ENCODE data around the gene VPS26C. TPM values are rescaled to one million over a fixed set of nuclear protein-coding genes. Genes with fewer than 3 reads are reported as not detected.

VPS26C gene
- total RNA-seq, 6 experiments from 2014 or later, result 40.8 to 50.0 (median 44.3) TPM

DNA sequence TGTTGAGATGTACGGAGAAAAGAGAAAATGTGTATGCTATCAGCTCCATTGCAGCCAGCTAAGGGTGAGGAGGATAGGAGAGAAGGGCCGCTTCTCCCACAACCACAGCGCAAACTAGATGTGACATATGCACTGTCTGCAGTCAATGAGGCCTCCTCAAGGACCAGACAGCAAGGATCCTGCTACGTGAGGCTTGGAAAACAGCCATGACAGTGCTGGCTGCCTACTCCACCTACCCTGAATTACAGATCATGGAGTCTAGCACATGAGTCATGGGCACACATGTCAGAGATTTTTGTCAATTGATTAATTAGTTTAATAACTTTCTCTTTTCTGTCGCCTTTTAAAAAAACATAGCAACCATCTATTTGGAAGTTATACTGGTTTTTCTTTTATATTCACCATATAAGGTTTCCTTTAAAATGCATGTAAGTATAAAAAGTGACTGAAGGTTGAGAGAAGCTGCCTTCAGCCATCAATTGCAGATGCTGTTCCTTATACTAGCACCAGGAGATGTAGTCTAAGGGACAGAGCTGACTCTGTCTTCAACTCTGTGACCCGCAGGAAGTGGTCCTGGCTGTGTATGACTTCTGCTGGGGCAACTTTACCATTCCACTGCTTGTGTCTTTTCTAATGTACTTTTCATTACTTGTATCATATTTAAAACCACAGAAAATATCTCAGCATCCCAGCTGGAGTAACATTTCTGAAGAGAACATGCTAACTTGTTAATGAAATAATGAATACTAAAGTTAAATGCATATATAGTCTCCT, 3.1 kb downstream of the VPS26C start:
- peaks cover 52% of the 10 kb centered on the region for H3K4me1 Mint-ChIP-seq (ENCODE audit: low read depth)
- H3K27ac Mint-ChIP-seq, result peak overlapping the region; percentile 50; the same call in 1 of the 2 replicates
- no peaks in the 10 kb centered on the region for H3K9me3 Mint-ChIP-seq
- DNase-seq, result no peak
- H3K4me3 Mint-ChIP-seq, result no peak overlapping the region; the same call in 1 of the 2 replicates
- TF ChIP-seq, protein P1, sequence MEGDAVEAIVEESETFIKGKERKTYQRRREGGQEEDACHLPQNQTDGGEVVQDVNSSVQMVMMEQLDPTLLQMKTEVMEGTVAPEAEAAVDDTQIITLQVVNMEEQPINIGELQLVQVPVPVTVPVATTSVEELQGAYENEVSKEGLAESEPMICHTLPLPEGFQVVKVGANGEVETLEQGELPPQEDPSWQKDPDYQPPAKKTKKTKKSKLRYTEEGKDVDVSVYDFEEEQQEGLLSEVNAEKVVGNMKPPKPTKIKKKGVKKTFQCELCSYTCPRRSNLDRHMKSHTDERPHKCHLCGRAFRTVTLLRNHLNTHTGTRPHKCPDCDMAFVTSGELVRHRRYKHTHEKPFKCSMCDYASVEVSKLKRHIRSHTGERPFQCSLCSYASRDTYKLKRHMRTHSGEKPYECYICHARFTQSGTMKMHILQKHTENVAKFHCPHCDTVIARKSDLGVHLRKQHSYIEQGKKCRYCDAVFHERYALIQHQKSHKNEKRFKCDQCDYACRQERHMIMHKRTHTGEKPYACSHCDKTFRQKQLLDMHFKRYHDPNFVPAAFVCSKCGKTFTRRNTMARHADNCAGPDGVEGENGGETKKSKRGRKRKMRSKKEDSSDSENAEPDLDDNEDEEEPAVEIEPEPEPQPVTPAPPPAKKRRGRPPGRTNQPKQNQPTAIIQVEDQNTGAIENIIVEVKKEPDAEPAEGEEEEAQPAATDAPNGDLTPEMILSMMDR (IDR thresholded peaks at IDR 0.05), result peak; percentile 27; the same call in 1 of the 2 replicates
- peaks cover 35% of the 10 kb centered on the region for H3K36me3 Mint-ChIP-seq (ENCODE audit: low read depth)
- H3K27me3 Mint-ChIP-seq (ENCODE audit: insufficient read depth), result no peaks in the 10 kb centered on the region

DNA sequence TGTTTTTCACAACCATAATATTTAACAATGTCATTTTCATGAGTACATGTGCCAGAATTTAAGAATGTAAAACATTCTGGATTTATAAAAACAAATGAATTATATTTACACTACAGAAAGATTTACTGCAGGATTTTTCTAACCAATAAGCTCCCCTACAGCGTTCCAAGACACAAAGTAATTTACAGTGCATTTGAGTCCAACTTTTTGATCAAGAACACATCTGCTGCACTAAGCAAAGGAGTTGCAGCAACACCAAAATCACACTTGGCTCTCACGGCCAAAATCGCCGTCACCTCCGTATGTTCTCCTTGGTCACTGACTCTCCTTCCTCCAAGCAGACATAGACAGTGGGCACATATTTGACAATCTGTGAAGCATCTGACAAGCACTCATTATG, 7.7 kb downstream of the VPS26C start:
- no peak for DNase-seq
- H3K4me1 Mint-ChIP-seq (ENCODE audit: low read depth), result peaks cover 41% of the 10 kb centered on the region
- no peak overlapping the region for H3K4me3 Mint-ChIP-seq
- peaks cover 19% of the 10 kb centered on the region for H3K36me3 Mint-ChIP-seq (ENCODE audit: low read depth)
- H3K27me3 Mint-ChIP-seq (ENCODE audit: insufficient read depth), result no peaks in the 10 kb centered on the region; the same call in 1 of the 2 replicates
- H3K9me3 Mint-ChIP-seq, result no peaks in the 10 kb centered on the region
- H3K27ac Mint-ChIP-seq, result no peak overlapping the region
- TF ChIP-seq, protein P1 (IDR thresholded peaks at IDR 0.05), result no peak

DNA sequence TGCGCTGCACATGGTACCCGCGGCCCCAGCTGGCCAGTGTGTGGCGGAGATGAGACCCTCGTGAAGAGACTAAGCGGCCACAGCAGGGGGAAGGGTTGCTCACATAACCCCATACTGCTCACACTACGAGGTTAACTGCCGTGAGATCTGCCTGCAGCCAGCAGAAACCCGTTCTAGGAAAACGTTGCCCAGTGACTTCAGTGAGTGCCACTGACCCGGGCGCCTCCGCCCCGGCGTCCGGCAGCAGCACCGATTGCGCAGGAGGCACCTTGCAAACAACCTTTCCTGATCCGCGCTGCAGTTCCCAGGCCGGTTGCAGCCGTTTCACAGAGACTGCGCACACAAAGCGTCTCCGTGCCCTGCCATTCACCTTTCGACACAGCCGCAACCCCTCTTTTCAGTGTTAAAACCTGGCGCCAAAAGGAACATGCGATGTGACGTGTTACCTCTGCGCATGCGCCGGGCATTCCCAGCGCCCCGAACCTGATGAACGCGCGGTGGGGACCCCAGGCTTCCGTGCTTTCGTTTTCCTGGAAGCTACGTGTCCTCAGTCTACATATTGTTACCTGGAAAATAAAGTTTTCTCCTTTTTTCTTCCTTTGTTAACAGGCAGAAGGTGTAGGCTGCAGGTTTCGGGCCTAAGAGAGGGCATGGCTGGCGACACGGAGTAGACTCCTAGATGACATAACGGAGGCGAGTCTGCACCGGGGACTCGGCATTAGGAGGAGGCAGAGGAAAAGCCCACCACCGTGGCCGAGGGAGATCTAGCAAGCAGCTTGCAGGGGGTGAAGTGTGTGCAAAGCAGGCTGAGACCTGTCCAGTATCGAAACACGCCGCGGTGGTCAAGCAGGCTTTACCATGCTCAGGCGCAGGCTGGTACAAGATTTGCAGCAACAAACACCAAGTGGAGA, 8.9 kb downstream of the VPS26C start:
- H3K36me3 Mint-ChIP-seq (ENCODE audit: low read depth), result 0 out of 2 replicates have a peak, but pooled peaks cover 12% of the 10 kb centered on the region
- no peaks in the 10 kb centered on the region; the same call in 1 of the 2 replicates for H3K27me3 Mint-ChIP-seq (ENCODE audit: insufficient read depth)
- H3K9me3 Mint-ChIP-seq, result no peaks in the 10 kb centered on the region
- peak overlapping the region; percentile 86 for H3K4me3 Mint-ChIP-seq
- H3K4me1 Mint-ChIP-seq (ENCODE audit: low read depth), result peaks cover 37% of the 10 kb centered on the region
- peak overlapping the region; percentile 97 for H3K27ac Mint-ChIP-seq
- DNase-seq, result peak; percentile 56
- TF ChIP-seq, protein P1 (IDR thresholded peaks at IDR 0.05), result 0 out of 2 replicates have a peak, but pooled peaks have one; percentile 10

DNA sequence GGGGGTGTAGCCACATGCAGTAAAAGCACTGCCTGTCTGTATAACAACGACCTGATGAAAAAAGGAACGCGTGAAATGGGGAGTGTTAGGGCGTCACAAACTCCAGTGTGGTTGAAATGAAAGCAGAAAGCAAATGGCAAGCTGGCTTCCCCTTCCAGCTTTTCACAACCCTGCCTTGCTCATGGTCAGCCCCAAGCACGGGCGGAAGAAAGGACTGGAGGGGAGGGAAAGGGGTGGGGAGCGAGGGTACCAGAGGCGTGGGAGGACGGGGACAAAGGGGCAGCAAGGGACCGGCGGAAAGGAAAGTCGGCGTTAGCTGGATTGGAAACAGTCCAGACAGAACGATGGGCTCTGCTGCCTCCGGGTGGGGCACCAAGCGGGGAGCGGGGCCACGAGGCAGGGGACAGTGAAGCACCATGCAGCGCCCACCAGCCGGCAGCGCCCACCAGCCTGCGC, 9.6 kb downstream of the VPS26C start:
- Mint-ChIP-seq H3K27me3 (ENCODE audit: insufficient read depth) (no peaks in the 10 kb centered on the region; the same call in 1 of the 2 replicates), H3K36me3 (ENCODE audit: low read depth) (0 out of 2 replicates have a peak, but pooled peaks cover 9% of the 10 kb centered on the region), H3K27ac (peak overlapping the region; percentile 97), H3K9me3 (no peaks in the 10 kb centered on the region), H3K4me1 (ENCODE audit: low read depth) (peaks cover 35% of the 10 kb centered on the region), H3K4me3 (peak overlapping the region; percentile 86)
- DNase-seq, result peak; percentile 8
- TF ChIP-seq, protein P1 (IDR thresholded peaks at IDR 0.05), result no peak

DNA sequence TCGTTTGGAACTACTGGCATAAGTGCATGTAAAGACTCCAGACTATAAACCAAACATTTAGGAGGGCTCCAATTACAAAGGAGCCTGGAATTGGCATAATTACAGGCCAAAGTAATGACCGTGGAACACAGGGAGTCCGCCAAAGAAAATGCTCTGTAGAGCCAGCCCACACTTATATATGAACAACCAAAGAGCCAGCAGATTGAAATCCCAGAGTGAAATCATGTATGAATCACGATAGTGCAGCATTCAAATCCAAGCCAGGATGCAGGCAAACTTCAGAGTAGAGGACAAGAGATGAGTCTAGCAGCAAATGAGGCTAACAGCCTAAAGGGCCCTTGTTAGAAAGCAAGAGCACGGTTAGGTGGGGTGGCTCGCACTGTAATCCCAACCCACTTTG, 13.1 kb downstream of the VPS26C start:
- Mint-ChIP-seq H3K27me3 (ENCODE audit: insufficient read depth) (peaks cover 2% of the 10 kb centered on the region; the same call in 1 of the 2 replicates), H3K36me3 (ENCODE audit: low read depth) (no peaks in the 10 kb centered on the region), H3K9me3 (no peaks in the 10 kb centered on the region), H3K4me1 (ENCODE audit: low read depth) (peaks cover 54% of the 10 kb centered on the region), H3K27ac (no peak overlapping the region), H3K4me3 (no peak overlapping the region)
- no peak for DNase-seq
- TF ChIP-seq, protein P1 (IDR thresholded peaks at IDR 0.05), result no peak

Measured in HFFc6 (cell line).